Umbilical cord (tissue), 2 donors: ENCODE results near the gene DCAF10. TPM values are rescaled to one million over a fixed set of nuclear protein-coding genes. Genes with fewer than 3 reads are reported as not detected.
A peak's percentile ranks its signal among the peaks of the same experiment; 100 is the strongest.
"Not testable (repeated sequence)": the region's sequence is repeated elsewhere in the genome, so short reads cannot be mapped to it uniquely, and the experiment has no call there.

Source experiments
- DNase-seq: peaks from one replicate; pipeline ENCODE4 v3.0.0-alpha.2; 2015; ENCODE audit warnings: low spot score
- total RNA-seq: library from RNA; depleted of rRNA; stranded (reverse); fragments of >200 nt; gene quantifications from one replicate; pipeline ENCODE4 v1.2.3, GENCODE V29; 2014; ENCODE audit warnings: low replicate concordance; ENCODE audit not compliant: insufficient read depth

The DCAF10 gene
- 48.4 TPM for total RNA-seq

GRCh38 chr9:37800631-37801286 lies at the start of gene DCAF10:
Gene DCAF10, plus strand, starts transcription at chr9:37800797. Its CDS starts 70 bp downstream, at chr9:37800867.
- peak; percentile 84 for DNase-seq

GRCh38 chr9:37751186-37751585 lies 49.4 kb upstream of the DCAF10 start:
- no peak for DNase-seq

DNA sequence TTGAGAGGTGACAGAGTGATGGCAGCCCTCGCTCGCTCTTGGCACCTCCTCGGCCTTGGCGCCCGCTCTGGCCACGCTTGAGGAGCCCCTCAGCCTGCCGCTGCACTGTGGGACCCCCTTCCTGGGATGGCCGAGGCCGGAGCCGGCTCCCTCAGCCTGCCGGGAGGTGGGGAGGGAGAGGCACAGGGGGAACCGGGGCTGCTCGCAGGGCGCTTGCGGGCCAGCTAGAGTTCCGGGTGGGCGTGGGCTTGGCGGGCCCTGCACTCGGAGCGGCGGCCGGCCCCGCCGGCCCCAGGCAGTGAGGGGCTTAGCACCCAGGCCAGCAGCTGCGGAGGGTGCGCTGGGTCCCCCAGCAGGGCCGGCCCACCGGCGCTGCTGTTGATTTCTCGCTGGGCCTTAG lies 48.9 kb upstream of the DCAF10 start:
- DNase-seq = not testable (repeated sequence)

DNA sequence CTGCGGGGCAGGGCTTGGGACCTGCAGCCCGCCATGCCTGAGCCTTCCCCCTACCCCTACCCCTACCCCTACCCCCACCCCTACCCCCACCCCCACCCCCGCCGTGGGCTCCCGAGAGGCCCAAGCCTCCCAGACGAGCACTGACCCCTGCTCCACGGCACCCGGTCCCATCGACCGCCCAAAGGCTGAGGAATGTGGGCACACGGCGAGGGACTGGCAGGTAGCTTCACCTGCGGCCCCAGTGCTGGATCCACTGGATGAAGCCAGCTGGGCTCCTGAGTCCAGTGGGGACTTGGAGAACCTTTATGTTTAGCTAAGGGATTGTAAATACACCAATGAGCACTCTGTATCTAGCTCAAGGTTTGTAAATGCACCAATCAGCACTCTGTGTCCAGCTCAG lies 48.5 kb upstream of the DCAF10 start:
- DNase-seq = not testable (repeated sequence)

- no peak for DNase-seq
Observed at GRCh38 chr9:37752642-37753488, 47.7 kb upstream of the DCAF10 start.

GRCh38 chr9:37753489-37754190 lies 47.0 kb upstream of the DCAF10 start, which contains the start of gene TRMT10B:
Gene TRMT10B, plus strand, starts transcription at chr9:37753805. Its CDS starts 8,127 bp downstream, at chr9:37761932.
- DNase-seq = peak; percentile 78

DNA sequence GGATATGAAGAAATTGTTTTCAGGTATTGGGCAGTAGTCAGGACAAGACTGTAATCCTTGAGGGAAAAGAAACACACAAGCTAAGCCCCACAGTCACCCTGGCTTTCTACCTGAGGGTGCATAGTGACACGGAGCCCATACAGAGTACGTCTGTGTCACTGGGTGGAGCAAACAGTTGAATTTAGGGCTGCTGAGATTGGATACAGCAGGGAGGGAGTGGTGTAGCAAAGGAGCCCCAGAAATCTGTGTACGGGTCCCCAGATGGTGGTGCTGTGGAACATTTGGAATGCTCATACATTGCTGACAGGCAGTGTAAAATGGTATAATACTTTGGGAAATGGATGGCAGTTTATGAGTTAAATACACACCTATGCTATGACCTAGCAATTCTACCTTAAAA lies 41.9 kb upstream of the DCAF10 start:
- DNase-seq = no peak

- DNase-seq = no peak
Observed at GRCh38 chr9:37760416-37761161, 40.0 kb upstream of the DCAF10 start.

- no peak for DNase-seq
Observed at GRCh38 chr9:37761511-37761910, 39.1 kb upstream of the DCAF10 start.

DNA sequence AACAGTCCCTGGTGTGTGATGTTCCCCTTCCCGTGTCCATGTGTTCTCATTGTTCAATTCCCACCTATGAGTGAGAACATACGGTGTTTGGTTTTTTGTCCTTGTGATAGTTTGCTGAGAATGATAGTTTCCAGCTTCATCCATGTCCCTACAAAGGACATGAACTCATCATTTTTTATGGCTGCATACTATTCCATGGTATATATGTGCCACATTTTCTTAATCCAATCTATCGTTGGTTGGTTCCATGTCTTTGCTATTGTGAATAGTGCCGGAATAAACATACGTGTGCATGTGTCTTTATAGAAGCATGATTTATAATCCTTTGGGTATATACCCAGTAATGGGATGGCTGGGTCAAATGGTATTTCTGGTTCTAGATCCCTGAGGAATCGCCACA lies 35.3 kb upstream of the DCAF10 start:
- not testable (repeated sequence) for DNase-seq

GRCh38 chr9:37769306-37769705 lies 31.3 kb upstream of the DCAF10 start:
- DNase-seq = no peak

GRCh38 chr9:37769995-37770394 lies 30.6 kb upstream of the DCAF10 start:
- DNase-seq = no peak

- DNase-seq = no peak
Observed at GRCh38 chr9:37775216-37775919, 25.2 kb upstream of the DCAF10 start.

GRCh38 chr9:37776328-37776727 lies 24.3 kb upstream of the DCAF10 start:
- no peak for DNase-seq

DNA sequence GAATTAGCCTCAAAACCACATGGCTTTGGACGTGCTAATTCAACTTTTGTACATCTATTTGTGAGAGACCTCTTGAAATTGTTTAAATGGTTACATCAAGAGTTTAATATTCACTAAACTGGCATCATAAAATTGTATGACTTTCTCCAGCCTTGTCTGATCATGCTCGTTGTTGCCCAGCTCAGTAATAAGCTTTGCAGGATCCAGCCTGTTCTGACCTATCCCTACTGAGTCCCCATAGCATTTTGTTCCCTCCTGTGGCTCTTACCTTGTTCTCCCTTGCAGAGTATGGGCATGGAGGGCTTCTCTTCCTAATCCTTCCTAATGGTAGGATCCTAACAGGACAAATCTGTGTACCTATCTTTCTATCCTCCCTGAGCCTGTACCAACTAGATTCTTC lies 22.1 kb upstream of the DCAF10 start:
- DNase-seq = no peak

GRCh38 chr9:37784291-37784615 lies 16.3 kb upstream of the DCAF10 start:
- no peak for DNase-seq

- DNase-seq = peak; percentile 92
Observed at GRCh38 chr9:37784616-37785483, 15.7 kb upstream of the DCAF10 start, which contains the start of gene EXOSC3. Gene EXOSC3, minus strand, starts transcription at chr9:37785064. Its CDS starts 20 bp downstream, at chr9:37785044.

DNA sequence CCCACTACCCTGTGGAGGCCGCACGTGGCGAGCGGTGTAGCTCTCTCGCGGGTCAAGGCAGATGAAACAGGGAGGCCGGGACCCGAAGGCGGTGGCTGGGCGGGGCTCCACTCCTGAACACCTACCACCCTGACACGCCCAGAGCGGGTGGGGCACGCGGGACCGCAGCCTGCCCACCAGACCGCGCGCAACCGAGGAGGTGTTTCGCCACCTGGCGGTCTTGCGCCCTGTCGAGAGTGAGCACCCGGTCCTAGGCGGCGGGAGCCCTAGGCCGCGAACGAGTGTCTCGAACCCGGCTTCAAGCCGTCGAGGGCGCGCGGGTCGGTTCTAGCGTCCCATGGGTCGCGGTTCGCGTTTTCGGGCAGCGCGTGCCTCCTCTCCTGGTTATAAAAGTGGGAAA lies 13.5 kb upstream of the DCAF10 start:
- no peak for DNase-seq

- DNase-seq = no peak
Observed at GRCh38 chr9:37788332-37788731, 12.3 kb upstream of the DCAF10 start.

DNA sequence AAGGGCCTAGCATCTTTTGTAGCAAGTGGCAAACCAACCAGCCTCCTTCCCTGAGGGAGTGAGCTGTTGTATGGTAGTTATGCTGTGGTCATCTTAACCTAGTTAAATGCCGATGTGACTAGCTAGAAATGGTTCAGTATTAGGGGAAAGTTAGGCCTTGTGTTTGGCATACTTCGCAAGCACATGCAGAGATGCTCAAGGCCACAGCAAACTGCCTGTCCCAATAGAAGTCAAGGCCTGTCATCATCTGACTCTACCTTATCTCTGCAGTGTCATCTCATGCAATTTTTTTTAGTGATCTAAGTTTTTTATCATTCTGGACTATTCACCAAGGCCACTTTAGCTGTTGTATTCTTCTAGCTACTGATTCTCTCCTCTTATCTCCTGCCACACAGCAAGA lies 10.5 kb upstream of the DCAF10 start:
- no peak for DNase-seq
